ENCODE results near the gene P2RX6. TPM values are rescaled to one million over a fixed set of nuclear protein-coding genes. Genes with fewer than 3 reads are reported as not detected.
"Not testable (repeated sequence)": the region's sequence is repeated elsewhere in the genome, so short reads cannot be mapped to it uniquely, and the experiment has no call there.

Gene P2RX6
- total RNA-seq, 2 experiments from 2014 or later = 0.27 TPM

- ChIA-PET POLR2A (no interaction called here), CTCF (no interaction called here)
- peaks cover 4% of the 10 kb centered on the region for H3K27me3 Mint-ChIP-seq
- no peaks in the 10 kb centered on the region for H3K9me3 Mint-ChIP-seq
- H3K27ac Mint-ChIP-seq = no peak overlapping the region
- no peaks in the 10 kb centered on the region for H3K36me3 Mint-ChIP-seq (ENCODE audit: low read depth)
- peaks cover 5% of the 10 kb centered on the region for H3K4me1 Mint-ChIP-seq
- no peak for DNase-seq
- H3K4me3 Mint-ChIP-seq = no peak overlapping the region
Measured at GRCh38 chr22:21069375-21069774, 54.4 kb downstream of the P2RX6 start.

GRCh38 chr22:21070690-21071615, 56.0 kb downstream of the P2RX6 start:
- CTCF ChIA-PET = interaction anchor here (2.0 kb wide), 1 partner anchor 154 kb away, joined by 4 read pairs; the partner anchor contains the start of gene CRKL
- H3K27me3 Mint-ChIP-seq = peaks cover 1% of the 10 kb centered on the region
- H3K4me3 Mint-ChIP-seq = no peak overlapping the region
- POLR2A ChIA-PET = no interaction called here
- peaks cover 5% of the 10 kb centered on the region for H3K4me1 Mint-ChIP-seq
- H3K27ac Mint-ChIP-seq = no peak overlapping the region
- DNase-seq = no peak
- no peaks in the 10 kb centered on the region for H3K9me3 Mint-ChIP-seq
- no peaks in the 10 kb centered on the region for H3K36me3 Mint-ChIP-seq (ENCODE audit: low read depth)

- H3K4me1 Mint-ChIP-seq; H3K27me3 Mint-ChIP-seq; H3K4me3 Mint-ChIP-seq; H3K9me3 Mint-ChIP-seq; H3K27ac Mint-ChIP-seq; POLR2A ChIA-PET; DNase-seq; H3K36me3 Mint-ChIP-seq (ENCODE audit: low read depth): not testable (repeated sequence)
- CTCF ChIA-PET = interaction anchor here (2.0 kb wide), 1 partner anchor 155 kb away, joined by 4 read pairs; the partner anchor contains the start of gene CRKL
Measured at GRCh38 chr22:21071796-21072195, 56.8 kb downstream of the P2RX6 start.

- Mint-ChIP-seq H3K36me3 (ENCODE audit: low read depth) (no peaks in the 10 kb centered on the region), H3K9me3 (no peaks in the 10 kb centered on the region), H3K27ac (no peak overlapping the region), H3K4me3 (no peak overlapping the region), H3K27me3 (peaks cover 1% of the 10 kb centered on the region), H3K4me1 (peaks cover 4% of the 10 kb centered on the region)
- CTCF ChIA-PET = interaction anchor here (1.5 to 2.0 kb wide), 2 partner anchors 10 to 156 kb away, joined by 3 to 4 read pairs; partner anchors contain the start of gene CRKL
- no peak for DNase-seq
- POLR2A ChIA-PET = no interaction called here
Measured at GRCh38 chr22:21073023-21073422, 58.1 kb downstream of the P2RX6 start.

- H3K36me3 Mint-ChIP-seq (ENCODE audit: low read depth) = no peaks in the 10 kb centered on the region
- no peak overlapping the region for H3K27ac Mint-ChIP-seq
- CTCF ChIA-PET = interaction anchor here (1.5 kb wide), 1 partner anchor 10 kb away, joined by 3 read pairs; no protein-coding TSS in a partner anchor
- POLR2A ChIA-PET = no interaction called here
- no peak overlapping the region for H3K4me3 Mint-ChIP-seq
- H3K27me3 Mint-ChIP-seq = peaks cover 1% of the 10 kb centered on the region
- H3K9me3 Mint-ChIP-seq = no peaks in the 10 kb centered on the region
- H3K4me1 Mint-ChIP-seq = no peaks in the 10 kb centered on the region
- no peak for DNase-seq
Measured at GRCh38 chr22:21073482-21073881, 58.5 kb downstream of the P2RX6 start.

- Mint-ChIP-seq H3K4me3 (no peak overlapping the region), H3K27ac (no peak overlapping the region), H3K27me3 (peaks cover 1% of the 10 kb centered on the region), H3K4me1 (no peaks in the 10 kb centered on the region), H3K9me3 (no peaks in the 10 kb centered on the region), H3K36me3 (ENCODE audit: low read depth) (no peaks in the 10 kb centered on the region)
- no peak for DNase-seq
- CTCF ChIA-PET = interaction anchor here (0.6 to 1.5 kb wide), 3 partner anchors 11 to 656 kb away, joined by 3 read pairs; no protein-coding TSS in a partner anchor
- POLR2A ChIA-PET = no interaction called here
Measured at GRCh38 chr22:21074102-21074715, 59.2 kb downstream of the P2RX6 start.

GRCh38 chr22:21075516-21076138, 60.7 kb downstream of the P2RX6 start:
- no peaks in the 10 kb centered on the region for H3K36me3 Mint-ChIP-seq (ENCODE audit: low read depth)
- no peak overlapping the region for H3K27ac Mint-ChIP-seq
- no peak overlapping the region for H3K4me3 Mint-ChIP-seq
- H3K4me1 Mint-ChIP-seq = no peaks in the 10 kb centered on the region
- ChIA-PET CTCF (no interaction called here), POLR2A (interaction anchor here (0.6 kb wide), 1 partner anchor 60 kb away, joined by 8 read pairs; no protein-coding TSS in a partner anchor)
- DNase-seq = no peak
- no peaks in the 10 kb centered on the region for H3K9me3 Mint-ChIP-seq
- H3K27me3 Mint-ChIP-seq = peaks cover 1% of the 10 kb centered on the region

- POLR2A ChIA-PET = no interaction called here
Measured at GRCh38 chr22:21076912-21077625, 62.1 kb downstream of the P2RX6 start.

More at GRCh38 chr22:21076912-21077625, 62.1 kb downstream of the P2RX6 start:
- Mint-ChIP-seq H3K27ac (no peak overlapping the region), H3K4me3 (no peak overlapping the region), H3K9me3 (no peaks in the 10 kb centered on the region), H3K4me1 (no peaks in the 10 kb centered on the region), H3K27me3 (no peaks in the 10 kb centered on the region), H3K36me3 (ENCODE audit: low read depth) (no peaks in the 10 kb centered on the region)
- no peak for DNase-seq
- CTCF ChIA-PET = no interaction called here

Small RNA genes within 50 kb of the gene (microRNA-seq; reads per million reads assigned to microRNA genes)
- gene MIR649 (ENCODE audit: borderline microRNAs expressed, borderline replicate concordance) = not detected

Other genes starting within 250 kb of the P2RX6 start
- gene SERPIND1, start 241.1 kb upstream of the P2RX6 start, total RNA-seq = not detected
- gene PI4KA, start 156.4 kb upstream of the P2RX6 start, total RNA-seq = 100 to 1,000 TPM; 103 to 113 TPM
- 10 to 100 TPM; 29.6 to 36.0 TPM for gene SNAP29, start 156.2 kb upstream of the P2RX6 start, total RNA-seq
- 10 to 100 TPM; 82.2 to 87.2 TPM for gene CRKL, start 97.8 kb upstream of the P2RX6 start, total RNA-seq
- under 1 TPM in 1 of 2 experiments, not detected in 1; 0.25 TPM for gene AIFM3, start 47.9 kb upstream of the P2RX6 start, total RNA-seq
- gene LZTR1, start 32.9 kb upstream of the P2RX6 start, total RNA-seq = 10 to 100 TPM; 62.0 to 66.4 TPM
- 10 to 100 TPM; 29.1 to 29.8 TPM for gene THAP7, start 13.0 kb upstream of the P2RX6 start, total RNA-seq
- under 1 TPM in 1 of 2 experiments, not detected in 1; 0.07 TPM for gene SLC7A4, start 17.4 kb downstream of the P2RX6 start, total RNA-seq
- not detected for gene LRRC74B, start 30.8 kb downstream of the P2RX6 start, total RNA-seq

All from activated CD4-positive, alpha-beta T cell treated with anti-CD3 and anti-CD28 coated beads, Interleukin-2, amount 10 ng/mL, durations not matched to agents 7 days and 5 days (primary cell).